OCI-LY7 (cell line): ENCODE measurements around the gene ZFR2. TPM values are rescaled to one million over a fixed set of nuclear protein-coding genes. Genes with fewer than 3 reads are reported as not detected.
"Not testable (repeated sequence)": the region's sequence is repeated elsewhere in the genome, so short reads cannot be mapped to it uniquely, and the experiment has no call there.

Experiments
- BruUV-seq: library from RNA; stranded (reverse); fragments of 400-500 nt; replicated peaks from 2 replicates; lab custom pipeline; 2021; lab: Mats Ljungman, UMichigan
- CTCF ChIA-PET: fragments of 300-600 bp; sonication (Branson Sonifier 250); formaldehyde crosslinking; loops from one replicate; lab custom pipeline; 2022; ENCODE audit warnings: antibody characterized with exemption; ENCODE audit not compliant: unreplicated experiment; lab: Charles Lee
- POLR2A ChIA-PET: fragments of 300-600 bp; sonication (Branson Sonifier 250); formaldehyde crosslinking; loops from one replicate; lab custom pipeline; 2022; ENCODE audit warnings: antibody characterized with exemption; lab: Charles Lee
- DNase-seq: peaks from one replicate; pipeline ENCODE4 v3.0.0-alpha.2; 2015; ENCODE audit warnings: low spot score
- H2AFZ ChIP-seq: fragments of 200-600 bp; sonication (generic), shearing (Covaris generic); 2 replicates; pipeline ENCODE4 v1.6.1; 2014; ENCODE audit warnings: mild to moderate bottlenecking, antibody characterized with exemption, low read length, moderate library complexity
- H3K27ac ChIP-seq: fragments of 200-600 bp; sonication (generic); 2 replicates; pipeline ENCODE4 v1.5.1; 2014; ENCODE audit warnings: mixed run types, low read depth, mild to moderate bottlenecking, moderate library complexity, low read length, inconsistent platforms; ENCODE audit not compliant: poor library complexity, severe bottlenecking
- H3K36me3 ChIP-seq: fragments of 200-600 bp; sonication (generic); 2 replicates; pipeline ENCODE4 v1.6.1; 2014; ENCODE audit warnings: mild to moderate bottlenecking, antibody characterized with exemption, low read length, moderate library complexity, mixed read lengths; ENCODE audit not compliant: insufficient read depth
- H3K4me1 ChIP-seq: fragments of 200-600 bp; sonication (generic); 2 replicates; pipeline ENCODE4 v1.5.1; 2014; ENCODE audit warnings: mild to moderate bottlenecking, low read length; ENCODE audit not compliant: insufficient read depth, poor library complexity, severe bottlenecking
- H3K4me2 ChIP-seq: fragments of 200-600 bp; sonication (generic); 2 replicates; pipeline ENCODE4 v1.6.1; 2014; ENCODE audit warnings: mild to moderate bottlenecking, low read length
- H3K4me3 ChIP-seq: fragments of 200-600 bp; sonication (generic); 2 replicates; pipeline ENCODE4 v1.5.1; 2014; ENCODE audit warnings: mild to moderate bottlenecking, low read depth, low read length; ENCODE audit not compliant: poor library complexity, severe bottlenecking
- H3K79me2 ChIP-seq: fragments of 200-600 bp; sonication (generic); 2 replicates; pipeline ENCODE4 v1.6.1; 2016; ENCODE audit warnings: low read depth, mild to moderate bottlenecking, low read length, moderate library complexity, mixed read lengths; ENCODE audit not compliant: insufficient read depth
- H3K9me2 ChIP-seq: fragments of 200-600 bp; sonication (generic); 2 replicates; pipeline ENCODE4 v1.6.1; 2016; ENCODE audit warnings: mild to moderate bottlenecking, low read length, mixed read lengths; ENCODE audit not compliant: insufficient read depth
- H3K9me3 ChIP-seq: fragments of 200-600 bp; sonication (generic); 2 replicates; pipeline ENCODE4 v1.6.1; 2014; ENCODE audit warnings: mild to moderate bottlenecking, mixed run types, low read length, mixed read lengths
- H4K20me1 ChIP-seq: fragments of 200-600 bp; sonication (generic); 2 replicates; pipeline ENCODE4 v1.6.1; 2014; ENCODE audit warnings: mild to moderate bottlenecking, antibody characterized with exemption, low read length, moderate library complexity, mixed read lengths; ENCODE audit not compliant: insufficient read depth
- EZH2phosphoT487 ChIP-seq: fragments of 200-600 bp; sonication (generic); IDR thresholded peaks from 2 replicates; pipeline ENCODE4 v1.6.1; 2018; ENCODE audit warnings: low read depth, borderline replicate concordance, mild to moderate bottlenecking, mixed run types, antibody characterized with exemption, low read length, moderate library complexity, mixed read lengths
- intact Hi-C: fragments of 100-400 bp; cut with micrococcal nuclease; formaldehyde crosslinking; loops from one replicate; pipeline ENCODE4 v1.10.0; 2022; ENCODE audit not compliant: unreplicated experiment
- total RNA-seq, 2 experiments: library from RNA; depleted of rRNA in 1 of 2; stranded (reverse); fragments of >200 nt in 1 of 2; shearing (Covaris generic) in 1 of 2; gene quantifications; 2 replicates each; pipeline ENCODE4 v1.2.3, GENCODE V29; 2014 to 2022
- TF ChIP-seq, protein P1 (sequence below): fragments of 200-600 bp; sonication (generic); conservative IDR thresholded peaks from 2 replicates; pipeline ENCODE4 v1.5.1; 2014; ENCODE audit warnings: mild to moderate bottlenecking, antibody characterized with exemption, low read length, moderate library complexity, mixed read lengths

ZFR2 gene
- total RNA-seq, 2 experiments from 2014 or later: not detected

DNA sequence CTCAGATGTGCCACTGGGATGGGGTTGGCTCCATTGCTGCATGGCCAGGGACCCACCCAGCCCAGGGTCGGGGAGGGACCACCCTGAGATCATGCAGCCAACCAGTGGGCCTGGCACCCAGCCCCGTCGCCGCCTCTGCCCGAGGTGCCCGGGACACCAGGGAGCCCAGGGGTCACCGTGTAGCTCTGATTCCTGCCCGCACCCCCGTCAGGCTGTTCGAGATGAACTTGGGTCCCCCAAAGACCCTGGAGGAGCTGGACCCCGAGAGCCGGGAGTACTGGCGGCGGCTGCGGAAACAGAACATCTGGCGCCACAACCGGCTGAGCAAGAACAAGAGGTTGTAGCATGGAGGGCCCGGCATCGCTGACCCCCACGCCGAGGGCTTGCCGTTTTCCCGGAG lies 101.8 kb downstream of the ZFR2 start:
- H2AFZ ChIP-seq: no peak overlapping the region
- no peaks in the 10 kb centered on the region for H3K9me3 ChIP-seq
- TF ChIP-seq, protein P1, sequence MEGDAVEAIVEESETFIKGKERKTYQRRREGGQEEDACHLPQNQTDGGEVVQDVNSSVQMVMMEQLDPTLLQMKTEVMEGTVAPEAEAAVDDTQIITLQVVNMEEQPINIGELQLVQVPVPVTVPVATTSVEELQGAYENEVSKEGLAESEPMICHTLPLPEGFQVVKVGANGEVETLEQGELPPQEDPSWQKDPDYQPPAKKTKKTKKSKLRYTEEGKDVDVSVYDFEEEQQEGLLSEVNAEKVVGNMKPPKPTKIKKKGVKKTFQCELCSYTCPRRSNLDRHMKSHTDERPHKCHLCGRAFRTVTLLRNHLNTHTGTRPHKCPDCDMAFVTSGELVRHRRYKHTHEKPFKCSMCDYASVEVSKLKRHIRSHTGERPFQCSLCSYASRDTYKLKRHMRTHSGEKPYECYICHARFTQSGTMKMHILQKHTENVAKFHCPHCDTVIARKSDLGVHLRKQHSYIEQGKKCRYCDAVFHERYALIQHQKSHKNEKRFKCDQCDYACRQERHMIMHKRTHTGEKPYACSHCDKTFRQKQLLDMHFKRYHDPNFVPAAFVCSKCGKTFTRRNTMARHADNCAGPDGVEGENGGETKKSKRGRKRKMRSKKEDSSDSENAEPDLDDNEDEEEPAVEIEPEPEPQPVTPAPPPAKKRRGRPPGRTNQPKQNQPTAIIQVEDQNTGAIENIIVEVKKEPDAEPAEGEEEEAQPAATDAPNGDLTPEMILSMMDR: no peak
- TF ChIP-seq EZH2phosphoT487: no peak
- intact Hi-C loops: no loop called here
- ChIA-PET CTCF (no interaction called here), POLR2A (interaction anchor here (0.6 kb wide), 1 partner anchor 114 kb away, joined by 5 read pairs; no protein-coding TSS in a partner anchor)
- H3K36me3 ChIP-seq: peaks cover 22% of the 10 kb centered on the region
- no TSS peak for BruUV-seq
- no peak overlapping the region for H3K27ac ChIP-seq
- H3K79me2 ChIP-seq: peaks cover 7% of the 10 kb centered on the region
- no peaks in the 10 kb centered on the region for H3K9me2 ChIP-seq
- H3K4me3 ChIP-seq: no peak overlapping the region
- H4K20me1 ChIP-seq: no peaks in the 10 kb centered on the region
- no peak overlapping the region for H3K4me2 ChIP-seq
- peaks cover 5% of the 10 kb centered on the region for H3K4me1 ChIP-seq
- DNase-seq: no peak

DNA sequence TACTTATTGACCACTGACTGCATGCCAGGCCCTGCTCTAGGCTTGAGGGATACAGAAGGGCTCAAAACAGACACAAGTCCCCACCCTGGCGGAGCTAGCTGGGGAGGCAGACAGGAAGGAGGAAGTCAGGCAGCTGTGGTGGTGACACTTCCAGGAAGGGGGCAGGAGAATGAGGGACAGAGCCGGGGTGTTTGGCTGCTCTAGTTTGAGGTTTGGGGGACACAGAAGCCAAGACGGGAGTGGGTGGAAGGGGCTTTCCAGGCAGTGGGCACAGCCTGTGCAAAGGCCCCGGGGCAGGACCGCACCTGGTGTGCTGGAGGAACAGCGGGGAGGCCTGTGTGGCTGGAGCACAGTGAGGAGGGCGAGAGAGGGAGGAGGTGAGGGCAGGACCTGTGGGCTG lies 102.3 kb downstream of the ZFR2 start:
- H3K36me3 ChIP-seq: peaks cover 22% of the 10 kb centered on the region
- POLR2A ChIA-PET: interaction anchor here (0.6 kb wide), 1 partner anchor 114 kb away, joined by 5 read pairs; no protein-coding TSS in a partner anchor
- H3K4me3 ChIP-seq: no peak overlapping the region
- H3K9me3 ChIP-seq: no peaks in the 10 kb centered on the region
- DNase-seq: no peak
- no peak overlapping the region for H3K4me2 ChIP-seq
- intact Hi-C loops: no loop called here
- no peaks in the 10 kb centered on the region for H3K9me2 ChIP-seq
- H3K27ac ChIP-seq: no peak overlapping the region
- peaks cover 9% of the 10 kb centered on the region for H3K4me1 ChIP-seq
- no peak overlapping the region for H2AFZ ChIP-seq
- H3K79me2 ChIP-seq: peaks cover 7% of the 10 kb centered on the region
- CTCF ChIA-PET: no interaction called here
- no peak for TF ChIP-seq EZH2phosphoT487
- TF ChIP-seq, protein P1: no peak
- no TSS peak for BruUV-seq
- no peaks in the 10 kb centered on the region for H4K20me1 ChIP-seq

DNA sequence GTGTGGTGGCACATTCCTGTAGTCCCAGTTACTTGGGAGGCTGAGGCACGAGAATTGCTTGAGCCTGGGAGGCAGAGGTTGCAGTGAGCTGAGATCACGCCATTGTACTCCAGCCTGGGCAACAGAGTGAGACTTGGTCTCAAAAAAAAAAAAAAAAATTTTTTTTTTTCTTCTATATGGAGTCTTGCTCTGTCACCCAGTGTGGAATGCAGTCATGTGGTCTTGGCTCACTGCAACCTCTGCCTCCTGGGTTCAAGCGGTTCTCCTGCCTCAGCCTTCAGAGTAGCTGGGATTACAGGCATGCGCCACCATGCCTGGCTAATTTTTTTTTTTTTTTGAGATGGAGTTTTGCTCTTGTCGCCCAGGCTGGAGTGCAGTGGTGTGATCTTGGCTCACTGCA lies 103.1 kb downstream of the ZFR2 start:
- H3K4me3 ChIP-seq, CTCF ChIA-PET, DNase-seq, H3K9me3 ChIP-seq, BruUV-seq, H3K4me2 ChIP-seq, intact Hi-C loops, POLR2A ChIA-PET, H3K27ac ChIP-seq, H3K4me1 ChIP-seq, H2AFZ ChIP-seq, H4K20me1 ChIP-seq, H3K9me2 ChIP-seq: not testable (repeated sequence)
- peaks cover 22% of the 10 kb centered on the region for H3K36me3 ChIP-seq
- peaks cover 13% of the 10 kb centered on the region for H3K79me2 ChIP-seq
